Aorta (tissue), 5 donors: ENCODE measurements around the gene RALGDS. TPM values are rescaled to one million over a fixed set of nuclear protein-coding genes. Genes with fewer than 3 reads are reported as not detected.

Experiments
- ATAC-seq: fragments of 200-7000 bp; cut with Tn5 transposase; one replicate; pipeline ENCODE4 v1.9.1; 2022; ENCODE audit warnings: moderate library complexity; ENCODE audit not compliant: low FRiP score
- DNase-seq, 2 donors: peaks; one replicate each; pipeline ENCODE4 v3.0.0-alpha.2; 2020
- H3K27ac ChIP-seq, 2 donors: one replicate each; pipeline ENCODE4 v1.5.1; 2013; ENCODE audit warnings: low read length in 2 of 2, mild to moderate bottlenecking in 2 of 2, moderate library complexity in 2 of 2, control low read depth in 1 of 2, inconsistent platforms in 1 of 2, low read depth in 1 of 2
- H3K27me3 ChIP-seq, 2 donors: one replicate each; pipeline ENCODE4 v1.6.1; 2013; ENCODE audit warnings: control low read depth in 1 of 2, low read length in 1 of 2, mild to moderate bottlenecking in 1 of 2, moderate library complexity in 1 of 2; ENCODE audit not compliant: insufficient read depth in 2 of 2, control insufficient read depth in 1 of 2
- H3K36me3 ChIP-seq, 2 donors: one replicate each; pipeline ENCODE4 v1.6.1; 2013; ENCODE audit warnings: control low read depth in 1 of 2, low read length in 1 of 2, mild to moderate bottlenecking in 1 of 2; ENCODE audit not compliant: insufficient read depth in 2 of 2, control insufficient read depth in 1 of 2
- H3K4me1 ChIP-seq, 2 donors: one replicate each; pipeline ENCODE4 v1.6.1; 2013; ENCODE audit warnings: low read length in 2 of 2, control low read depth in 1 of 2, mild to moderate bottlenecking in 1 of 2, moderate library complexity in 1 of 2; ENCODE audit not compliant: insufficient read depth in 2 of 2, control insufficient read depth in 1 of 2
- H3K4me3 ChIP-seq, 2 donors: one replicate each; pipeline ENCODE4 v1.5.1; 2013; ENCODE audit warnings: low read length in 2 of 2, control low read depth in 1 of 2, mild to moderate bottlenecking in 1 of 2
- H3K9me3 ChIP-seq: one replicate; pipeline ENCODE4 v1.6.1; 2013; ENCODE audit warnings: mild to moderate bottlenecking, low read length; ENCODE audit not compliant: control insufficient read depth
- WGBS, 2 donors: extraction: QIAGEN DNeasy Blood & Tissue Kit; methylation state at CpG; one replicate each; pipeline ENCODE4 v1.1.7; 2013; 5-methylcytosine and 5-hydroxymethylcytosine counted together
- intact Hi-C, 2 donors: fragments of 100-400 bp; cut with DNase I; formaldehyde crosslinking; loops; one replicate each; pipeline versions ENCODE4 v1.14.2 to v1.15.0; 2022
- polyA plus RNA-seq, 2 donors: library from polyadenylated mRNA; stranded (reverse); fragments of 200-250 nt; gene quantifications; one replicate each; pipeline ENCODE4 v1.2.3, GENCODE V29; 2013
- total RNA-seq, 2 donors: library from RNA; stranded (reverse); fragmentation: NEBNext Ultra II Directional; extraction: Animal tissue kit (Norgen Biotek cat#: 25700); gene quantifications; one replicate each; pipeline ENCODE4 v1.2.1, GENCODE V29; 2021
- donor health status: healthy with polysubstance abuse.
- donor health status: Bipolar disorder and iron deficiency.
- donor health status: DM: no; HTN: no; CAD: no.
- donor health status: DM: no; HTN: no; CAD: no.
- donor health status: DM: yes; HTN: yes; CAD: no.

Gene RALGDS
- total and polyA plus RNA-seq, 4 donors, result 19.4 to 61.2 (median 26.4) TPM

DNA sequence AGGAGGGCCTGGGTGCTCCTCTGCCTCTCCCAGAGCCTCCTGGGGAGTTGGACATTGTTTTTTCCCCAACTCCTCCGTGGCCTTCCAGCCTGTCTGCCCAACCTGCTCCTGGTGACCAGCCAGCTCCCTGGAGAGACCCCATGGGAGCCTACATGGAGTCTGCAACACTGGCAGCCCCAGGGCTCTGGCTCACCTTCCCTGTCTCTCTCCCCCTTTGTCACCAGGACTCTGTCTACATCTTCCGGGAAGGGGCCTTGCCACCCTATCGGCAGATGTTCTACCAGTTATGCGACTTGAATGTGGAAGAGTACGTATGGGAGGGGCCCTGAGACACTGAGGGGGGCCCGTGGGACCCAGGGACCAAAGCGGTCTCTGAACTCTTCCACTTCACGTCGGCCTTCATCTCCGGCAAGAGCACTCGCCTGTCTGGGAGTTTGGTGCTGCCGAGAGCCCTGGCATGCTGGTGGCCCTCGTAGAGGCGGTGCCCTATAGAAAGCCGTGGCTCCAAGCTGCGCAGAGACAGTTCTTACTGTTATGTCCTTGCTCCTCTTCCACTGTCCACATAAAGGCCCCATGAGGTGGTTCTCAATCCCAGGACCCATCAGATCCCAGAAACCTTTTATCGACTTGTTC lies 65.1 kb downstream of the RALGDS start:
- Histone ChIP-seq H3K27me3 (no peaks in the 10 kb centered on the region), H3K9me3 (no peaks in the 10 kb centered on the region), H3K4me3 (no peak overlapping the region), H3K36me3 (no peaks in the 10 kb centered on the region), H3K27ac (no peak overlapping the region), H3K4me1 (no peaks in the 10 kb centered on the region)
- no peak for ATAC-seq
- 92 to 94% methylated on average over 17 of the region's 17 CpGs for WGBS, 2 donors
- intact Hi-C loops, result no loop called here
- peak in 1 of 2 donors; percentile 57 for DNase-seq

- Histone ChIP-seq H3K4me1 (no peaks in the 10 kb centered on the region), H3K36me3 (peaks cover 0 to 1% of the 10 kb centered on the region in 2 donors), H3K4me3 (no peak overlapping the region), H3K27me3 (no peaks in the 10 kb centered on the region), H3K27ac (no peak overlapping the region), H3K9me3 (no peaks in the 10 kb centered on the region)
- WGBS, 2 donors, result 21 to 37% methylated on average over 16 of the region's 16 CpGs
- ATAC-seq, result no peak
- peak in 1 of 2 donors; percentile 75 for DNase-seq
- intact Hi-C loops, result no loop called here
Measured at GRCh38 chr9:133054966-133055365, 66.1 kb downstream of the RALGDS start.

DNA sequence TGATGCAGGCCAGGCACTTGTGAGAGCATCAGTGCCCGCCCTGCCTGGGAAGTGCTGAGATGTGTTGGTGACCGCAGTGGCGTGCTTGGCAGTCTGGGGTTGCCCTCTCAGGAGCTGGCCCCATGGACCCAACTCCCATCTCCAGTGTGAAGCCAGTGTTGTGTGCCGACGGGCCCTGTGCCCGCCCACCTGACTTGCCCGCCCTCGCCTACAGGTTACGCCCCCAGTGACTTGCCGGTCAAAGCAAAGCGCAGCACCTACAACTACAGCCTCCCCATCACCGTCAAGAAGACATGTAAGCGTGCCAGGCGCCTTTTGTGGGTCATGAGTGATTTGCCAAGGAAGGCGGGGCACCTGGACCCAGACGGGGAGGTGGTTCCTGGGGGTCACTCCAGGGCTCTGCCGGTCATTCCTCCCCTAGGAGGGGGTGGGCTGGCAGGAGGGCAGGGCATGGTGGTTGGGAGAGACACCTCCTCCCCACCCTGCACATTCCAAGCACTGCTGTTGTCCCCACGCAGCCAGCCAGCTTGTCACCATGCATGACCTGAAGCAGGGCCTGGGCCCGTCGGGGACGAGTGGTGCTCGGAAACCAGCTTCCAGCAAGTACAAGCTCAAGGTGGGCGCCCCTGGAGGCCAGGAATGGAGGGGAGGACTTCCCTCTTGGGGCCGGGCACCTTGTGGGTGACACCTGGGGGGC lies 66.7 kb downstream of the RALGDS start:
- peaks cover 0 to 1% of the 10 kb centered on the region in 2 donors for H3K36me3 ChIP-seq

DNA sequence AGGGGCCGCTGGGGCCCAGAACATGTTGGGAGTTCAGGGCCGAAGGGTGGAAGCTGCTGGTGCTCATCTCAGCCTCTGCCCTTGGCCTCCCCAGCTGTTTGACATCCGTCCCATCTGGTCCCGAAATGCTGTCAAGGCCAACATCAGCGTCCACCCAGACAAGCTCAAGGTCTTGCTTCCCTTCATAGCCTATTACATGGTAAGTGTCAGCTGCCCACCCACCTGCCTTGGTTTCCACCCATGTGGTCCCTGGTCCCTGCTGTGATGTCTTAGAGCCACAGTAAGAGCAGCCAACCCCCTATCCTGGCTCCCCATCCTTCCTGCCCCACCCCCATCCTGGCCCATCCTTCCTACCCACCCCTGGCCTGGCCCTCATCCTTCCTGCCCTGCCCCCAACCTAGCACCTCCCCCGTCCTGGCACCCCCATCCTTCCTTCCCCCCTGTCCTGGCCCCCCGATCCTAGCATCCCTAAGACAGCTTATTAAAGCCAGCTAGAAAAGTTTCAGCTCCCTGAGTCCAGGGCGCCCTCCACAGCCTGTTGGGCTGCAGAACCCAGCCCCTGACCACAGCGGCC lies 69.0 kb downstream of the RALGDS start:
- Histone ChIP-seq H3K27ac (no peak overlapping the region), H3K36me3 (peaks cover 0 to 5% of the 10 kb centered on the region in 2 donors), H3K27me3 (no peaks in the 10 kb centered on the region), H3K4me3 (no peak overlapping the region), H3K4me1 (no peaks in the 10 kb centered on the region), H3K9me3 (no peaks in the 10 kb centered on the region)
- ATAC-seq (no peak), DNase-seq (peak in 1 of 2 donors; percentile 42)
- WGBS, 2 donors, result 91 to 93% methylated on average over 9 of the region's 9 CpGs
- intact Hi-C loops, result no loop called here

More for the DNA sequence above, 66.7 kb downstream of the RALGDS start:
- ATAC-seq (no peak), DNase-seq (peak in 1 of 2 donors; percentile 74)
- intact Hi-C loops, result no loop called here
- no peak overlapping the region for H3K4me3 ChIP-seq
- WGBS, 2 donors, result 74 to 78% methylated on average over 24 of the region's 24 CpGs
- H3K4me1 ChIP-seq, result no peaks in the 10 kb centered on the region
- H3K27me3 ChIP-seq, result no peaks in the 10 kb centered on the region
- no peaks in the 10 kb centered on the region for H3K9me3 ChIP-seq
- H3K27ac ChIP-seq, result no peak overlapping the region

- peak; percentile 34 for ATAC-seq
- H3K4me1 ChIP-seq, result no peaks in the 10 kb centered on the region
- no peaks in the 10 kb centered on the region for H3K9me3 ChIP-seq
- H3K27me3 ChIP-seq, result no peaks in the 10 kb centered on the region
- no peak overlapping the region for H3K27ac ChIP-seq
- H3K36me3 ChIP-seq, result peaks cover 0 to 7% of the 10 kb centered on the region in 2 donors
- no peak overlapping the region for H3K4me3 ChIP-seq
- 93 to 95% methylated on average over 20 of the region's 20 CpGs for WGBS, 2 donors
- intact Hi-C loops, result no loop called here
- DNase-seq, result peak in 1 of 2 donors; percentile 57
Measured at GRCh38 chr9:133051281-133051900, 69.6 kb downstream of the RALGDS start.

DNA sequence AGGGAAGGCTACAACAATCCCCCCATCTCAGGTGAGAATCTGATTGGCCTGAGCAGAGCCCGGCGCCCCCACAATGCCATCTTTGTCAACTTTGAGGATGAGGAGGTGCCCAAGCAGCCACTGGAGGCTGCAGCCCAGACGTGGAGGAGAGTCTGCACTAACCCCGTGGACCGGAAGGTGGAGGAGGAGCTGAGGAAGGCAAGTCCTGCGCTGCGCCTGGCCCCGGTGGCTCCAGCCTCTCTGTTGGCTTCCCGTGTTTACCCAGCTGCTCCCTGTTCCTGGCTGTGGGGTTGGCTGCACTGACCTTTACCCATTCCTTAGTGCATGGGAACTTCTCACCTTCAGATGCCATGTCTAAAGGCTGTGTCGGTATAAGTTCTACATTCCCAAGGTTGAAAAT lies 70.3 kb downstream of the RALGDS start:
- H3K27ac ChIP-seq, result no peak overlapping the region
- no peak overlapping the region for H3K4me3 ChIP-seq
- H3K36me3 ChIP-seq, result peaks cover 0 to 7% of the 10 kb centered on the region in 2 donors
- H3K9me3 ChIP-seq, result no peaks in the 10 kb centered on the region
- intact Hi-C loops, result no loop called here
- DNase-seq, result no peak
- ATAC-seq, result no peak
- H3K27me3 ChIP-seq, result no peaks in the 10 kb centered on the region
- no peaks in the 10 kb centered on the region for H3K4me1 ChIP-seq
- 83 to 86% methylated on average over 10 of the region's 10 CpGs for WGBS, 2 donors

GRCh38 chr9:133050142-133050541 lies 70.9 kb downstream of the RALGDS start:
- intact Hi-C loops, result no loop called here
- ATAC-seq (no peak), DNase-seq (no peak)
- Histone ChIP-seq H3K27me3 (no peaks in the 10 kb centered on the region), H3K36me3 (peaks cover 0 to 7% of the 10 kb centered on the region in 2 donors), H3K4me3 (no peak overlapping the region), H3K9me3 (no peaks in the 10 kb centered on the region), H3K4me1 (no peaks in the 10 kb centered on the region), H3K27ac (no peak overlapping the region)
- WGBS, 2 donors, result 86 to 88% methylated on average over 6 of the region's 6 CpGs

DNA sequence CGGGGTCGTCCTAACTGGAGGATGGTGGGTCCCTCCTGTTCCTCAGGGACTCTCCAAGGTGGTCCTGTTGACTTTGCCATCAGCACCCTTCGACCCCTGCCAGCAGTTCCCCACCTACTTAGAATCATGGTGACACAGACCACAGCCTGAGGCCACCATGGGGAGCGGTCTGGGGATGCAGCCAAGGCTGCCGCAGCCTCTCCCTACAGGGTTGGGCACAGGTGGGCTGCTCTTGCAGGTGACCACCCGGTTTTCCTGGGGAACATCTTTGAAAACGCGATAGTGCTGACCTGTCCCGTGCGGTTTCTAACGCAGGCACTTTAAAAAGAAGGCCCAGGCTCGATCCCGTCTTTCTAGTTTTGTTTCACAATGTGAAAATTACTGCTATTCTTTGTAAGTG lies 72.0 kb downstream of the RALGDS start:
- DNase-seq (no peak), ATAC-seq (no peak)
- no peaks in the 10 kb centered on the region for H3K4me1 ChIP-seq
- 90 to 93% methylated on average over 13 of the region's 13 CpGs for WGBS, 2 donors
- H3K9me3 ChIP-seq, result no peaks in the 10 kb centered on the region
- H3K27me3 ChIP-seq, result no peaks in the 10 kb centered on the region
- peaks cover 0 to 7% of the 10 kb centered on the region in 2 donors for H3K36me3 ChIP-seq
- no peak overlapping the region for H3K27ac ChIP-seq
- intact Hi-C loops, result no loop called here
- H3K4me3 ChIP-seq, result no peak overlapping the region
